ENCODE results near the gene DENND2D. TPM values are rescaled to one million over a fixed set of nuclear protein-coding genes. Genes with fewer than 3 reads are reported as not detected.

DENND2D gene
- total and polyA plus RNA-seq, 11 donors, result 0.96 to 23.9 (median 1.3) TPM

DNA sequence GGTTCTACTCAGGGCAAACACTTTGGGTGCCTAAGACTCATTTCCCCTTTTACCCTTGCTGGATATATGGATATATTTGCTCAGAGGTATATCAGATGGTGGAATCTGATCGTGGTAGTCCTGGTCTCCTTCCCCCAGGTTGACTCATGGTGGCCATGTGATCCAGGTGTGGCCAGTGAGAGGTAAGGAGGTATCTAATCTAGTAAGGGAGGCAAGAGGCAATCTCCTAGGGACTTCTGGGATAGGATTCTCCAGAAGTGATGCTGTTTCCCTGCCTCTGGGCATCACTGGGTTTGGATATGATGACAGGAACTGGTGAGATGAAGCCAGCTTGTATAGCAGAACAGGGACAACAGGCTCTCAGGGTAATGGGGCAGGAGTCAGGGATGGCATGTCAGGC is 8.5 kb upstream of the DENND2D start:
- H3K9me3 ChIP-seq, result no peaks in the 10 kb centered on the region
- intact Hi-C loops (cut with DNase I), result no loop called here
- peaks cover 0 to 16% (median 4%) of the 10 kb centered on the region in 9 donors for H3K27me3 ChIP-seq
- H3K4me1 ChIP-seq, result peaks cover 0 to 41% (median 4%) of the 10 kb centered on the region in 12 donors
- no peaks in the 10 kb centered on the region for H3K36me3 ChIP-seq
- H3K4me3 ChIP-seq, result no peak overlapping the region
- 51 to 67% (median 62%) methylated on average over 1 of the region's 1 CpG for WGBS, 4 donors
- H3K27ac ChIP-seq, result no peak overlapping the region
- ATAC-seq (no peak), DNase-seq (no peak)
- no peak for TF ChIP-seq POLR2A (IDR thresholded peaks at IDR 0.05)
- TF ChIP-seq, protein P1, sequence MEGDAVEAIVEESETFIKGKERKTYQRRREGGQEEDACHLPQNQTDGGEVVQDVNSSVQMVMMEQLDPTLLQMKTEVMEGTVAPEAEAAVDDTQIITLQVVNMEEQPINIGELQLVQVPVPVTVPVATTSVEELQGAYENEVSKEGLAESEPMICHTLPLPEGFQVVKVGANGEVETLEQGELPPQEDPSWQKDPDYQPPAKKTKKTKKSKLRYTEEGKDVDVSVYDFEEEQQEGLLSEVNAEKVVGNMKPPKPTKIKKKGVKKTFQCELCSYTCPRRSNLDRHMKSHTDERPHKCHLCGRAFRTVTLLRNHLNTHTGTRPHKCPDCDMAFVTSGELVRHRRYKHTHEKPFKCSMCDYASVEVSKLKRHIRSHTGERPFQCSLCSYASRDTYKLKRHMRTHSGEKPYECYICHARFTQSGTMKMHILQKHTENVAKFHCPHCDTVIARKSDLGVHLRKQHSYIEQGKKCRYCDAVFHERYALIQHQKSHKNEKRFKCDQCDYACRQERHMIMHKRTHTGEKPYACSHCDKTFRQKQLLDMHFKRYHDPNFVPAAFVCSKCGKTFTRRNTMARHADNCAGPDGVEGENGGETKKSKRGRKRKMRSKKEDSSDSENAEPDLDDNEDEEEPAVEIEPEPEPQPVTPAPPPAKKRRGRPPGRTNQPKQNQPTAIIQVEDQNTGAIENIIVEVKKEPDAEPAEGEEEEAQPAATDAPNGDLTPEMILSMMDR (IDR thresholded peaks at IDR 0.05), result no peak

DNA sequence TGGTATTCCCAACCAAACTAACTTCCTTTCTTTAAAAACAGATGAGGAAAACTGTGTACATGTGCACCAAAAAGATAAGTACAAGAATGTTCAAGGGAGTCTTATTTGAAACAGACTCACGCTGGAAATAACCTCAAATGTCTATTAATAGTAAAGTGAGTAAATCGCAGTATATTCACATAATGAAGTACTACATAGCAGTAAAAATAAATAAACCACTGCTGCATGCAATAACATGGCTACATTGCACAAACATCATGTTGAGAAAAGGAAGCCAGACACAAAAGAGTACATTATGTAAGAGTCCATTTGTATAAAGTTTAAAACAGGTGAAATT is 5.2 kb upstream of the DENND2D start:
- no peak for ATAC-seq
- no peaks in the 10 kb centered on the region for H3K36me3 ChIP-seq
- H3K4me1 ChIP-seq, result peaks cover 0 to 56% (median 6%) of the 10 kb centered on the region in 12 donors
- no peaks in the 10 kb centered on the region for H3K9me3 ChIP-seq
- intact Hi-C loops (cut with DNase I), result no loop called here
- WGBS, 4 donors, result 16 to 29% (median 21%) methylated on average over 2 of the region's 2 CpGs
- H3K4me3 ChIP-seq, result no peak overlapping the region
- TF ChIP-seq, protein P1 (IDR thresholded peaks at IDR 0.05), result no peak
- TF ChIP-seq POLR2A (IDR thresholded peaks at IDR 0.05), result no peak
- no peak for DNase-seq
- peak overlapping the region in 1 of 12 donors; percentile 93 for H3K27ac ChIP-seq
- H3K27me3 ChIP-seq, result peaks cover 0 to 22% (median 4%) of the 10 kb centered on the region in 9 donors

DNA sequence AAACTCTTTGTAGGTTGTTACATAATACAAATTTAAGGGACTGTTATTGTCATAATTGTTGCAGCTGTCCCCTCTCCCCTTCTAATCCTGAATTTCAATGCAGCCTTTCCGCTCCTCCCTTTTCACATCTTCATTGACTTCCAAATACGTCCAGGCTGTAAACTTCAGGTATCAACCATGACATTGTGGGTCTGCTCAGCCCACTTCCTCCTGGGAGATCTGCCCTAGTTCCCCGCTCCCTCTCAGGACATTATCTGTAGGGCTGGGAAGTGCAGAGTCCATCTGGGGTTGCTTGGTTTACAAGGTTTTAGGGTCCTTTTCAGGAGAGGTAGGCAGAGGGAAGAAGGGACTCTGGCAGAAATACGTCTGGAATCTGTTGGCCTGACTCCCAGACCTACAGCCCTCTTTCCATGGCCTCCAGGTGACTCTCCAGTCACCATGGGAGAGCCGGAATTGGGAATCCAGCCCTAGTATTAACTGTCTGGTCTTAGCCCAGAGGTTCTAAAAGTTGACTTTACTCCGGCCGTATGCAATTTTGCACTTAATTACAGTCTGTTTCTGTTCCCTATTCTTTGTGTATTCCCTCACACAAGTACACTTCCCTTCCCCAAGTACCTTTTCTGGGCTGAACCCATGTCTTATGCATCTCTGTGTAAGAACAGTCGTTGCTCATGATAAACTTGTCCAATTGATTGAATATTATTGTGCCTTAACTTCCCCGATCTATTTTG is 4.7 kb upstream of the DENND2D start:
- Histone ChIP-seq H3K9me3 (no peaks in the 10 kb centered on the region), H3K4me1 (peaks cover 0 to 61% (median 6%) of the 10 kb centered on the region in 12 donors), H3K36me3 (no peaks in the 10 kb centered on the region), H3K4me3 (peak overlapping the region in 3 of 12 donors; percentile 69 to 71 (median 70)), H3K27ac (peak overlapping the region in 1 of 12 donors; percentile 93), H3K27me3 (peaks cover 0 to 22% (median 4%) of the 10 kb centered on the region in 9 donors)
- no peak for DNase-seq
- no peak for ATAC-seq
- WGBS, 4 donors, result 63 to 66% (median 65%) methylated on average over 9 of the region's 9 CpGs
- intact Hi-C loops (cut with DNase I), result no loop called here
- TF ChIP-seq, protein P1 (IDR thresholded peaks at IDR 0.05), result no peak
- no peak for TF ChIP-seq POLR2A (IDR thresholded peaks at IDR 0.05)

DNA sequence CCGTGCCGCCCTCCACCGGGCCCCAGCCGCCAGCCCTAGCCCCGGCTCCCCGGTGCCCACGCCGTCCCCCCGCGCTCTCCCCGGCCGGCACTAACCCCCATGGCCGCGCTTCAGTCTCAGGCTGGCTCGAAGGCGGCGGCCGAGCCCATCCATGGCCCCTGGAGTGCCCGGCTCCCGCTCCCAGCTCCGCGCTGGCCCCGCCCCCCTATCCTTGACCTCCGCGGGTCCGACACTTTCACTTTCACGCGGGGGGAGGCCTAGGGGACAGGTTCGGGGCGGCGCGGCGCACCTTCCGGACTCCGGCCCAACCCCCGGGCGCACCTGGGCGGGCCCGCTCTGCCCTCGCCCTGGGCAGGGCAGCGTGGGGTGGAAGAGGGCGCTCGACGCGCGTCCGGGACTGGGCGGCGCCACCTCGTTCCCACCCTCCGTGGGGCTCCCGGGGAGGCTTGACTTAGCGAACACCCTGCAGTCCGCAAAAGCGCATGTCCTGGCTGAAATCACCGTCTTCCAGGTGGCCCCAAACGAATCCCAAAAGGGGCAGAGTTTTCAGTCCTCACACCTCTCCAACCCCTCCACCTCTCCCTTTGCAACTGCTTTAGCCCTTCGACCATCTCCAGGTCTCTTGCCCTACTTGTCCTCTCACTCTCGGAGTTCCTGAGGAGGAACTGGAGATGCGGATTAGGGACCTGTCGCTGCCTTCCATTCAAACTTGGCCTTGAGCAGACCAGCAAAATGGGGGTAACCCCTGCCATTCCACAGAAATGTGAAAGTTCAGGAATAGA is 3.9 kb upstream of the DENND2D start:
- 5 to 17% (median 9%) methylated on average over 23 to 61 of the region's 61 CpGs for WGBS, 4 donors

More for the DNA sequence above, 3.9 kb upstream of the DENND2D start:
- intact Hi-C loops (cut with DNase I), result no loop called here
- Histone ChIP-seq H3K27me3 (peaks cover 0 to 22% (median 4%) of the 10 kb centered on the region in 9 donors), H3K4me1 (peaks cover 0 to 61% (median 6%) of the 10 kb centered on the region in 12 donors), H3K4me3 (peak overlapping the region; percentile 32 to 73 (median 64)), H3K27ac (peak overlapping the region in 7 of 12 donors; percentile 11 to 93 (median 46)), H3K36me3 (no peaks in the 10 kb centered on the region), H3K9me3 (no peaks in the 10 kb centered on the region)
- TF ChIP-seq, protein P1 (IDR thresholded peaks at IDR 0.05), result no peak
- TF ChIP-seq POLR2A (IDR thresholded peaks at IDR 0.05), result no peak
- ATAC-seq (peak; percentile 41 to 77 (median 61)), DNase-seq (peak in 4 of 5 donors; percentile 25 to 84 (median 55))
